Measurements from ENCODE around the gene SERPINA5.

Gene SERPINA5

GRCh38 chr14:94581127-94581999 is at the start of gene SERPINA5:
Gene SERPINA5 (plus strand): TSS chr14:94581426. CDS start chr14:94587363, 5,937 bp downstream.
- no peak for DNase-seq (ENCODE audit: low read depth)

DNA sequence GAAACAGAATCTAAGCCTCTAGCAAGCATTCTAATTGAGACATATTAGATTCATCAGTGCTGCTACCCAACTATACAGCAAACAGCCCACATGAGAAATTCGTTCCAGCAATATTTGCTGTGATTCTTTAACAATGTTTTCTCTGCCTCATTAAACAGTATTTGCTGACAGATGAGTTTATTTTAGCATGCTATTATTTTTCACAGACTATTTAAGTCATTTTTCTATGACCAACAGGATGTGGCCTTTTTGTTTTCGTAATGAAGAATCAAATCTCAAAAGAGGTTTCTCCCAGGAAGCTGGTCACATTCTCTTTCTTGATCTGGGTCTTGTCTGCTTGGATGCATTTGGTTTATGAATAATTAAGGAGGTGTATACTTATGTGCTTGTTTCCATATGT is 48.8 kb upstream of the SERPINA5 start:
- DNase-seq (ENCODE audit: low read depth): no peak

DNA sequence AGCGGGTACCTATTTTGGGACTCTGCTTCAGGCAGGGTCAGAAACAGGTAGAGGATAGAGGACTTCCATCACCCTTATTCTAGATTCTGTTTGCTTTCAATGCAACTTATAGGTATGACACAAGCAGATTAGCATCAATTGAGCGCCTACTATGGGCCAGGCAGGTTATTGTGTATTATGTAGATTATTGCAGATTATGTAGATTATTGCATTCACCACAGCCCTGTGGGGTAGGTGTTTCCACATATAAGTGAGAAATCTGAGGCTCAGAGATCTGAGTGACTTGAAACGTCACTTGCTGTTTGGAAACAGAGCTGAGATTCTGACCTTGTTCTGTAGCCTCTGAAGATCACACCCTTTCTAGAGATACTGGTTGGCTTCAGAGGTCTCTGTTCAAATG is 45.7 kb upstream of the SERPINA5 start:
- DNase-seq (ENCODE audit: low read depth): no peak

DNA sequence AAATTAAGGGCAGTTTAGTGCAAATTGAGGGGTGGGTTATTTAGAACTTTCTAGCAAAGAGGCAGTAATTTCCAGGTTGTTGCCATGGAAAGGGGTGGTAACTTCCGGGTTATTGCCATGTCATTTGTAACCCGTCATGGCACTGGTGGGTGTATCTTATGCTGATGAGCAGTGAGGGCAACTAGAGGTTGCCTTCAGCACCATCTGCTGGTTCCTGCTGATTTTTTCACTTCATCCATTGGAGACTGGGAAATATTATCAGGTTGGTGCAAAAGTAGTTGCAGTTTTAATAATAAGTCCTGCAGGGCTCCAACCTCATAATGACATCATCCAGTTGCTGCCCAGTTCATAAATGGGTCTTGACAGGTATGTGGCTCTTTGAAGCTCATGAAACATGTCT is 44.4 kb upstream of the SERPINA5 start:
- no peak for DNase-seq (ENCODE audit: low read depth)

DNA sequence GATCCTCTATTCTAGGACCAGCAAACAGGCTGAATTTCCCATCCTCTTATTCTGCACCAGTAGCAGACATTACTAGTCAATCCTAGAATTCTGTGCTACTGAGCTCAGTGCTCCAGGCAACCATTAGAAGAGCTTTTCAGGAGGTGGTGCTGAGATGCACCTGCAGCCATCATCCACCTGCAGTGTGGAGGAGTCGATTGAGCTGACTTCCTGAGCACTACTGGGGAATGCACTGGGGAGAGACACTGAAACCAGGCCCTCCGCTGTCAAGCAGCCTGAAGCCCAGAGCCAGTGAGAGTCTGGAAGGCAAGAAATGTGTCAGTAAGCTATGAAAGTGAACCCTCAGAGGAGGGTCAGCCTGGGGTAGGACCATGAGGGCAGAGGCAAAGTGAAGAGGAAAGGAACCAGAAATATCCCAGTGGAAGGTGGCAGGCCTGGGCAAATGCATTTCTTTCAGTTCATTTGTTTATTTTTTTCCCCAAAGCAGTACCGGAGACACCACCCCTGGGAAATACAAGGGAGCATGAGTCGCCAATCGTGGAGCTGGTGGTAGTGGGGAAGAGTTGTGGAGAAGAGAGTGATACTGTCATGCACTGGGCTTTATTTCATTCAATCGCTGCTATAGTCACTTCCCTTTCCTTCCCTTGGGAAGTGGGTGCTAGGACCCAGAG is 43.0 kb upstream of the SERPINA5 start:
- no peak for DNase-seq (ENCODE audit: low read depth)

DNA sequence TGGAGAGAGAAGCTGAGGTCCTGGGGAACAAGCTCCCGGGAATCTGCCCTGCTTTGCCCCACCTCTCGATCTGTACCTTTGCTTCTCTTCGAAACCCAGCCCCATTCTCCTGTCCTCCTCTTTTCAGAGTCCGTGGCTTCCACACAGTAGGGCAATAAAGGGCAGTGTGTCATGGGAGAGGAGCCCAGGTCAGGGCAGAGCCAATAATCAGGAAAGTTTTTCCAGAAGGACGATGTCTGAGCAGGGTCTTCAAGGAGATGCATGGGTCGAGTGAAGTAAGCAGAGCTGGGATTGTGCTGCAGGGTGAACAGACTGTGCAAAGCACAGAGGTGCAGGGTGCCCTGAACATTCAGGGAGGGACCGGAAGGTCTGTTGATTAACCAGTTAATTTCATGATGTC is 42.0 kb upstream of the SERPINA5 start:
- DNase-seq (ENCODE audit: low read depth): no peak

- DNase-seq (ENCODE audit: low read depth): no peak
Measured at GRCh38 chr14:94540031-94540794, 41.0 kb upstream of the SERPINA5 start.

- DNase-seq (ENCODE audit: low read depth): no peak
Measured at GRCh38 chr14:94541234-94541975, 39.8 kb upstream of the SERPINA5 start.

- DNase-seq (ENCODE audit: low read depth): peak; percentile 7
Measured at GRCh38 chr14:94542111-94542810, 39.0 kb upstream of the SERPINA5 start.

DNA sequence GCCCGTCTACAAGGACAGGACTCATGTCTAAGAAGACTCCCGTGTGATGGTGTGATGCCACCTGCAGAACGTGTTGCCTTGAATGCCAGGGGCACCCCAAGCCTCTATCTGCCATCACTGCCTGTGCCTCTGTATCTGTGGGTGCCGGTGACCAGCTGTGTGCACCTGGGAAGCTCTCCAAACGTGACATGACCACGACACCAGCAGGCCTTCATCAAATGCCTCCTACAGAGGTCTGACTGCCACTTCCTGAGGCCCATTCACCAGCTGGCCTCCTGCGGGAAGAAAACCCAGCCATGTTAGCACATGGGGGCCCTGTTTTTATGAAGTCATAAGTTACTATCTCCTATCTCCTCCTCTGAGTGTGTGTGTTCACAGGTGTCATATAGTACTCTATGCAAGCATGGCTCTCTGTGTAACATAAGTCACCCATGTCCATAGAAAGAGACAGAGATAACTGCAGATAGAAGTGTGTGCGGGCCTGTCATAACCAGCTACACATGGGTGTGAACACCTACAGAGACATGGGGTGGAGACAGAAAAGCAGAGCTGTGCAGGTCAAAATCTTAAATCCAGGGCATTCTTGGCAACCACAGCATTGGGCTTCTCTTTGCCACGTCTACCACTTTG is 38.3 kb upstream of the SERPINA5 start:
- no peak for DNase-seq (ENCODE audit: low read depth)

DNA sequence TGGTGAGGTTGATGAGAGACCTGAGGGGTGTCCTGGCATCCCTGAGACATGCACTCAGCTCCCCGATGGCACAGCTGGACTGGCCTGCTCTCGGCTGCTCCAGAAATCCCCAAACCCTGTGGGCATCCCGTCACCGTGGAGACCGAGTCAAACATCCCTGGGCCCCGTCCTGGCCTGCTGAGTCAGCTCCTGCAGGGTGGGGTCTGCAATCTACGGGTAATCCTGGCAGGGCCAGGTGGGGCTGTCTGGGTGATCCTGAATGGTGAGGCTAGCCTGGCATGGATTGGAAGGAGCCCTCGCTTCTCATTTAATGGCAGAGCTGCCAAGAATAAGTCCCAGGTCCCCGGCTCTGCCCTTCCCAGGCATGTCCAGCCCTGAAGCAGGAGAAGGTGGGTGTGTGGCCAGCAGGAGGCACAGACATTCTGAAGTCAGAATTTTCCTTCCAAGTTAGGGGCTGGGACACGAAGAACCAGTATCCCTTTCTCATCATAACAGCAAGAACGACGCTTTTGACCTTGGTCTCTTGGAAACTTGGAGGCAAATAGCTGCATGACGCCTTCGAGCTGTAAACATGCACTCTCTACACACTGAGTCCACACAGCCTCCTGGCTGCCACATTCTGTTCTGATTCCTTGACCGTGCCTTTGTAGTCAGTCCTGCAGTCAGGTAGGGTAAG is 37.6 kb upstream of the SERPINA5 start:
- DNase-seq (ENCODE audit: low read depth): no peak

- DNase-seq (ENCODE audit: low read depth): no peak
Measured at GRCh38 chr14:94544726-94545125, 36.5 kb upstream of the SERPINA5 start.

DNA sequence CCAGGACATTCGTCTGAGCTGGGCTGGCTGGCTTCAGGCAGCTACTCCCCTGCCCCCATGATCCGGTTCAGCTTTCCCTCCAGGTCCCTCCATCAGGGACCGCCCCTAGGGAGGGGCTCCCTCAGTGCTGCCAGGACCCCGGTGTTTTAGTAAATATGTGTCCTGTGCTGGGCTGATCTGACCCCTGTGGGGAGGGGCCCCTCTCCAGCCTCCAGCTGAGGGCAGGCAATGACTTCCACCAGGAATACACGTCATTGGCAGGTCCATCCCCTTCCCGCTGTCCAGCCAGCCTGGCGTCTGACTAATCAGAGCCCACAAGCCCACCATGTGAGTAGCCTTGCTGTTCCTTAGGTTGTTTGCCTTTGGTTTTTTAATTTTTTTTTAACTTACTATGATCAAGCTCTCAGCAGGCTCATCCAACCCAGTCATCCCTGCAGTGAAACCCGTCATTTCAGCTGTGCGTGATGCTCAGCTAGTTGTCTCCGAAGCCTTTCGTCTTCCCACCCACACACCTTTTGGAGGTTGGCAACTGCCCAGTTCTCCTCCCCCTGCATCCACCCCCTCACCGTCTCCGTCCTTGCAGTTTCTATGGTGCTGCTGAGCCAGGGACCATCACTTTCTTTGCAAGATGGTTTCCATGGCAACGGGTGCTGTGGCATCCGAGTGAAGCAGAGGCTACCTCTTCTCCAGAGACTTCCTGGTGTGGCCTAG is 35.9 kb upstream of the SERPINA5 start:
- DNase-seq (ENCODE audit: low read depth): no peak

- DNase-seq (ENCODE audit: low read depth): no peak
Measured at GRCh38 chr14:94547151-94547680, 34.0 kb upstream of the SERPINA5 start.

- DNase-seq (ENCODE audit: low read depth): no peak
Measured at GRCh38 chr14:94547726-94548125, 33.5 kb upstream of the SERPINA5 start.

GRCh38 chr14:94548131-94548998 is 32.9 kb upstream of the SERPINA5 start:
- no peak for DNase-seq (ENCODE audit: low read depth)

GRCh38 chr14:94548999-94549985 is 31.9 kb upstream of the SERPINA5 start:
- DNase-seq (ENCODE audit: low read depth): no peak
